ENCODE measurements around the gene KCNJ6. TPM values are rescaled to one million over a fixed set of nuclear protein-coding genes. Genes with fewer than 3 reads are reported as not detected.
A peak's percentile ranks its signal among the peaks of the same experiment; 100 is the strongest.

KCNJ6 gene
- total RNA-seq, 1 donor = 0.36 TPM

DNA sequence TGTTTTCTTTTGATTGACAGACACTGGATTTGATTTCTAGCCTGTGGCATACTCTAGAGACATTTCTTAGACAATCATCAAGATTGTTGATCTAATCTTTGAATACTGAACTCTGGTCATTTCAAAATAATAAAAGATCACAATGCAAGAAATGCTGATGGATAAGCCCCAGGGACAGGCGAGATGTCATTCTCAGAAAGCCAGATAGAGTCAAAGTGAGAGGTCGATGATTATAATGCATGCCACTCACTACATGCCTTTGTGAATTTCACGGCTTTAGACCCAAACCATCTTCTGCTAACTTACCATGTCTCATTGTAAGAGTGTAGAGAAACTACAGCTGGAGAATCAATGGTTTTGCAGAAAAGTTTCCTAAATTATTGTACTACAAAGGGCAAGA, 292.6 kb downstream of the KCNJ6 start:
- no peak overlapping the region for H3K4me2 ChIP-seq (ENCODE audit: insufficient read depth, low read length)
- no peaks in the 10 kb centered on the region for H3K79me2 ChIP-seq (ENCODE audit: insufficient read depth, low read length)
- no peaks in the 10 kb centered on the region for H3K9me3 ChIP-seq (ENCODE audit: low read depth, low read length)
- peaks cover 17% of the 10 kb centered on the region for H3K27me3 ChIP-seq (ENCODE audit: insufficient read depth, low read length)
- H3K4me3 ChIP-seq (ENCODE audit: insufficient read depth, low read length) = no peak overlapping the region
- no peak overlapping the region for H3K27ac ChIP-seq (ENCODE audit: low read depth, low read length)
- TF ChIP-seq, protein P1, sequence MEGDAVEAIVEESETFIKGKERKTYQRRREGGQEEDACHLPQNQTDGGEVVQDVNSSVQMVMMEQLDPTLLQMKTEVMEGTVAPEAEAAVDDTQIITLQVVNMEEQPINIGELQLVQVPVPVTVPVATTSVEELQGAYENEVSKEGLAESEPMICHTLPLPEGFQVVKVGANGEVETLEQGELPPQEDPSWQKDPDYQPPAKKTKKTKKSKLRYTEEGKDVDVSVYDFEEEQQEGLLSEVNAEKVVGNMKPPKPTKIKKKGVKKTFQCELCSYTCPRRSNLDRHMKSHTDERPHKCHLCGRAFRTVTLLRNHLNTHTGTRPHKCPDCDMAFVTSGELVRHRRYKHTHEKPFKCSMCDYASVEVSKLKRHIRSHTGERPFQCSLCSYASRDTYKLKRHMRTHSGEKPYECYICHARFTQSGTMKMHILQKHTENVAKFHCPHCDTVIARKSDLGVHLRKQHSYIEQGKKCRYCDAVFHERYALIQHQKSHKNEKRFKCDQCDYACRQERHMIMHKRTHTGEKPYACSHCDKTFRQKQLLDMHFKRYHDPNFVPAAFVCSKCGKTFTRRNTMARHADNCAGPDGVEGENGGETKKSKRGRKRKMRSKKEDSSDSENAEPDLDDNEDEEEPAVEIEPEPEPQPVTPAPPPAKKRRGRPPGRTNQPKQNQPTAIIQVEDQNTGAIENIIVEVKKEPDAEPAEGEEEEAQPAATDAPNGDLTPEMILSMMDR (IDR thresholded peaks at IDR 0.05; ENCODE audit: extremely low read depth, low read depth, low read length) = no peak
- no peaks in the 10 kb centered on the region for H3K36me3 ChIP-seq (ENCODE audit: insufficient read depth, low read length)
- no peak overlapping the region for H2AFZ ChIP-seq (ENCODE audit: low read length)
- H3K4me1 ChIP-seq (ENCODE audit: insufficient read depth, low read length) = peaks cover 4% of the 10 kb centered on the region
- H4K20me1 ChIP-seq (ENCODE audit: insufficient read depth, low read length) = no peaks in the 10 kb centered on the region
- DNase-seq (ENCODE audit: insufficient read length, low spot score, missing footprints) = no peak

DNA sequence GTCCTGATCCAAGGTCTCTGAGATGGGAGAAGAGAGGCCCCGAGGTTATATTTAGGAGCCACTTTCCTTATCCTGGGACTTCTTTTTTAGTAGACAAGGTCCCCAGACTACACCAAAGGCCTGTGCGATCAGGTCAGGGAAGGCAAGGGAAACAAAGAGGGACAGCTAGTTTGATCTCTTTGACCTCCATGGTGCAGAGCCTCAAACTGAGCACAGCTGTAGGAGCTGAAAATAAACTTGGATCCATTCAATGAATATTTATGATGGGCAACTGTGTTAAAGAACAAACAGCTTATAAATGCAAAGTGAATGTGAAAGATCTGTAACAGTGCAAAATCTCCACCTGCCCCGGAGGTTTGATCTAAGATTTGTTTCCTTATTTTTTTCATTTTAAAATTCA, 293.1 kb downstream of the KCNJ6 start:
- H3K4me1 ChIP-seq (ENCODE audit: insufficient read depth, low read length) = peaks cover 4% of the 10 kb centered on the region
- no peaks in the 10 kb centered on the region for H3K9me3 ChIP-seq (ENCODE audit: low read depth, low read length)
- no peak for DNase-seq (ENCODE audit: insufficient read length, low spot score, missing footprints)
- H2AFZ ChIP-seq (ENCODE audit: low read length) = peak overlapping the region; percentile 9
- H3K4me3 ChIP-seq (ENCODE audit: insufficient read depth, low read length) = no peak overlapping the region
- no peak overlapping the region for H3K4me2 ChIP-seq (ENCODE audit: insufficient read depth, low read length)
- peaks cover 18% of the 10 kb centered on the region for H3K27me3 ChIP-seq (ENCODE audit: insufficient read depth, low read length)
- H3K36me3 ChIP-seq (ENCODE audit: insufficient read depth, low read length) = no peaks in the 10 kb centered on the region
- H3K79me2 ChIP-seq (ENCODE audit: insufficient read depth, low read length) = no peaks in the 10 kb centered on the region
- H3K27ac ChIP-seq (ENCODE audit: low read depth, low read length) = no peak overlapping the region
- TF ChIP-seq, protein P1 (IDR thresholded peaks at IDR 0.05; ENCODE audit: extremely low read depth, low read depth, low read length) = no peak
- no peaks in the 10 kb centered on the region for H4K20me1 ChIP-seq (ENCODE audit: insufficient read depth, low read length)

DNA sequence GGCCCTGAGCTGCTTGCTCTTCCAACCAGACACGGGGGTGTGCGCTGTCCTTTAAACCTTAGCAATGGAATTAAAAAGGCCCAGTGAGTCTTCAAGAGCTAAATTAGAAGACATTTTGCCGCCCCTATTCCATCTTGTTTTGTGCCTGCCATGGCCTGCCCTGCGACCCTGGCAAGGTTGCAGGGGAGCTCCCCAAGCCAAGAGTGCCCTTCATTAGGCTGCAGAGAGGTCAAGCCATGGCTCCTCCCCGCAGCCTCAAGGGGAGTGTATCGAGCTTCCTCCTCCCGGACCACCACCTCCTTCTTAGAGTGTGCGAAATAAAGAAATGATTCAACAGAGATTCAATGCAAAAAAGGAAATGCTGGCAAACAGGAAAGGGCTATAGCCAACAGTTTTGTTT, 293.5 kb downstream of the KCNJ6 start:
- no peak overlapping the region for H3K4me2 ChIP-seq (ENCODE audit: insufficient read depth, low read length)
- H4K20me1 ChIP-seq (ENCODE audit: insufficient read depth, low read length) = no peaks in the 10 kb centered on the region

DNA sequence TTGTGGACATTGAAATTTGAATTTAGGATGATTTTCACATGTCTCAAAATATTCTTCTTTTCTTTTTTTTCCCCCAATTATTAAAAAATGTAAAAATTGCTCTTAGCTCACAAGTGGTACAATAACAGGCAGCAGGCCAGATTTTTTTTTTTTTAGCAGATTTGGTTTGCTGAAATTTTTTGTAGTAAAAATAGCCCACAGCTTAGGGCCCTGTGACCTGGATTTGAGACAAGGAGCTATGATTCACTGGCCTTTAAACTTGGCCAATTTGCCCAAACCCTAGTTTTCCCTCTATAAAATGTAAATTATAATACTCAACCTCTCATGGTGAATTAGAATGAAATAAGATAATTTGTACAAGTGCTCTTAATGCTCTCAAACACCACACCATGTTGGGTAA, 295.9 kb downstream of the KCNJ6 start:
- H4K20me1 ChIP-seq (ENCODE audit: insufficient read depth, low read length) = no peaks in the 10 kb centered on the region
- peaks cover 4% of the 10 kb centered on the region for H3K4me1 ChIP-seq (ENCODE audit: insufficient read depth, low read length)
- no peak overlapping the region for H3K27ac ChIP-seq (ENCODE audit: low read depth, low read length)
- H3K4me3 ChIP-seq (ENCODE audit: insufficient read depth, low read length) = no peak overlapping the region
- H2AFZ ChIP-seq (ENCODE audit: low read length) = no peak overlapping the region
- TF ChIP-seq, protein P1 (IDR thresholded peaks at IDR 0.05; ENCODE audit: extremely low read depth, low read depth, low read length) = no peak
- no peaks in the 10 kb centered on the region for H3K79me2 ChIP-seq (ENCODE audit: insufficient read depth, low read length)
- H3K27me3 ChIP-seq (ENCODE audit: insufficient read depth, low read length) = peaks cover 25% of the 10 kb centered on the region
- DNase-seq (ENCODE audit: insufficient read length, low spot score, missing footprints) = no peak
- no peaks in the 10 kb centered on the region for H3K9me3 ChIP-seq (ENCODE audit: low read depth, low read length)
- no peaks in the 10 kb centered on the region for H3K36me3 ChIP-seq (ENCODE audit: insufficient read depth, low read length)
- H3K4me2 ChIP-seq (ENCODE audit: insufficient read depth, low read length) = no peak overlapping the region

More for the DNA sequence above, 293.5 kb downstream of the KCNJ6 start:
- peaks cover 4% of the 10 kb centered on the region for H3K4me1 ChIP-seq (ENCODE audit: insufficient read depth, low read length)
- peaks cover 21% of the 10 kb centered on the region for H3K27me3 ChIP-seq (ENCODE audit: insufficient read depth, low read length)
- H3K4me3 ChIP-seq (ENCODE audit: insufficient read depth, low read length) = no peak overlapping the region
- H3K9me3 ChIP-seq (ENCODE audit: low read depth, low read length) = no peaks in the 10 kb centered on the region
- H3K36me3 ChIP-seq (ENCODE audit: insufficient read depth, low read length) = no peaks in the 10 kb centered on the region
- H3K79me2 ChIP-seq (ENCODE audit: insufficient read depth, low read length) = no peaks in the 10 kb centered on the region
- DNase-seq (ENCODE audit: insufficient read length, low spot score, missing footprints) = no peak
- no peak overlapping the region for H2AFZ ChIP-seq (ENCODE audit: low read length)
- no peak overlapping the region for H3K27ac ChIP-seq (ENCODE audit: low read depth, low read length)
- TF ChIP-seq, protein P1 (IDR thresholded peaks at IDR 0.05; ENCODE audit: extremely low read depth, low read depth, low read length) = no peak
